Activated CD4-positive, alpha-beta T cell treated with anti-CD3 and anti-CD28 coated beads, Interleukin-2, amount 10 ng/mL, durations not matched to agents 7 days and 5 days (primary cell): ENCODE results near the gene ZDHHC3. TPM values are rescaled to one million over a fixed set of nuclear protein-coding genes. Genes with fewer than 3 reads are reported as not detected.

ENCODE experiments used
- CTCF ChIA-PET: fragments of 350-600 bp; sonication (Branson Sonifier 250); formaldehyde crosslinking; loops from one replicate; lab custom pipeline; 2021; ENCODE audit warnings: antibody characterized with exemption; lab: Charles Lee
- POLR2A ChIA-PET: fragments of 350-600 bp; sonication (Branson Sonifier 250); formaldehyde crosslinking; loops from one replicate; lab custom pipeline; 2021; ENCODE audit warnings: antibody characterized with exemption; lab: Charles Lee
- DNase-seq: peaks from one replicate; pipeline ENCODE4 v3.0.0-alpha.2; 2020
- H3K27ac Mint-ChIP-seq: one replicate; pipeline ENCODE4 v1.8.0; 2021; ENCODE audit warnings: mild to moderate bottlenecking, moderate library complexity, mixed read lengths
- H3K27me3 Mint-ChIP-seq: one replicate; pipeline ENCODE4 v1.8.0; 2021; ENCODE audit warnings: mixed read lengths
- H3K36me3 Mint-ChIP-seq: one replicate; pipeline ENCODE4 v1.8.0; 2021; ENCODE audit warnings: low read depth, mixed read lengths
- H3K4me1 Mint-ChIP-seq: one replicate; pipeline ENCODE4 v1.8.0; 2021; ENCODE audit warnings: mixed read lengths
- H3K4me3 Mint-ChIP-seq: one replicate; pipeline ENCODE4 v1.8.0; 2021; ENCODE audit warnings: mild to moderate bottlenecking, moderate library complexity, mixed read lengths
- H3K9me3 Mint-ChIP-seq: one replicate; pipeline ENCODE4 v1.8.0; 2021; ENCODE audit warnings: mixed read lengths
- total RNA-seq, 2 experiments: library from RNA; stranded (reverse); gene quantifications; one replicate each; pipeline ENCODE4 v1.2.3, GENCODE V29; 2021

ZDHHC3 gene
- 10 to 100 TPM; 47.5 to 50.7 TPM for total RNA-seq

GRCh38 chr3:44976002-44976815, at the start of gene ZDHHC3, which contains the start of gene EXOSC7:
Gene ZDHHC3, minus strand, starts transcription at chr3:44976174. Its CDS starts 16,738 bp downstream, at chr3:44959436.
Gene EXOSC7, plus strand, starts transcription at chr3:44976244. Its CDS starts 34 bp downstream, at chr3:44976278.
- Mint-ChIP-seq H3K4me1 (peaks cover 59% of the 10 kb centered on the region), H3K36me3 (peaks cover 11% of the 10 kb centered on the region), H3K4me3 (peak within 1 kb of the TSS; percentile 96), H3K27me3 (no peaks in the 10 kb centered on the region), H3K27ac (peak within 1 kb of the TSS; percentile 95), H3K9me3 (no peaks in the 10 kb centered on the region)
- ChIA-PET POLR2A (interaction anchor here (0.6 to 0.8 kb wide), 2 partner anchors 9 to 20 kb away, joined by 3 to 6 read pairs; no protein-coding TSS in a partner anchor), CTCF (interaction anchor here (0.5 to 1.7 kb wide), 8 partner anchors 16 to 290 kb away, joined by 3 to 5 read pairs (median 3); no protein-coding TSS in a partner anchor)
- DNase-seq = peak; percentile 89

GRCh38 chr3:45024542-45025255, 48.7 kb upstream of the ZDHHC3 start:
- H3K36me3 Mint-ChIP-seq = no peaks in the 10 kb centered on the region
- no peak for DNase-seq
- H3K27ac Mint-ChIP-seq = no peak overlapping the region
- no peak overlapping the region for H3K4me3 Mint-ChIP-seq
- POLR2A ChIA-PET = no interaction called here
- H3K27me3 Mint-ChIP-seq = peaks cover 4% of the 10 kb centered on the region
- CTCF ChIA-PET = no interaction called here
- no peaks in the 10 kb centered on the region for H3K9me3 Mint-ChIP-seq
- peaks cover 14% of the 10 kb centered on the region for H3K4me1 Mint-ChIP-seq

DNA sequence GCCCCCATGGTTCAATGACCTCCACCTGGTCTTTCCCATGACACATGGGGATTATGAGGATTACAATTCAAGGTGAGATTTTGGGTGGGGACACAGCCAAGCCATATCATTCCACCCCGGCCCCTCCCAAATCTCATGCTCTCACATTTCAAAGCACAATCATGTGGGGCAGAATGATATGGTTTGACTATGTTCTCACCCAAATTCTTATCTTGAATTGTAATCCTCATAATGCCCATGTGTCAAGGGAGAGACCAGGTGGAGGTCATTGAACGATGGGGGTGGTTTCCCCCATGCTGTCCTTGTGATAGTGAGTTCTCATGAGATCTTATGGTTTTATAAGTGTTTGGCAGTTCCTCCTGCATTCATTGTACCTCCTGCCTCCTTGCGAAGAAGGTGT, 47.7 kb upstream of the ZDHHC3 start:
- POLR2A ChIA-PET = no interaction called here
- CTCF ChIA-PET = no interaction called here
- no peak overlapping the region for H3K4me3 Mint-ChIP-seq
- no peak overlapping the region for H3K27ac Mint-ChIP-seq
- no peak for DNase-seq
- H3K9me3 Mint-ChIP-seq = no peaks in the 10 kb centered on the region
- H3K27me3 Mint-ChIP-seq = peaks cover 4% of the 10 kb centered on the region
- H3K4me1 Mint-ChIP-seq = peaks cover 14% of the 10 kb centered on the region
- H3K36me3 Mint-ChIP-seq = no peaks in the 10 kb centered on the region

DNA sequence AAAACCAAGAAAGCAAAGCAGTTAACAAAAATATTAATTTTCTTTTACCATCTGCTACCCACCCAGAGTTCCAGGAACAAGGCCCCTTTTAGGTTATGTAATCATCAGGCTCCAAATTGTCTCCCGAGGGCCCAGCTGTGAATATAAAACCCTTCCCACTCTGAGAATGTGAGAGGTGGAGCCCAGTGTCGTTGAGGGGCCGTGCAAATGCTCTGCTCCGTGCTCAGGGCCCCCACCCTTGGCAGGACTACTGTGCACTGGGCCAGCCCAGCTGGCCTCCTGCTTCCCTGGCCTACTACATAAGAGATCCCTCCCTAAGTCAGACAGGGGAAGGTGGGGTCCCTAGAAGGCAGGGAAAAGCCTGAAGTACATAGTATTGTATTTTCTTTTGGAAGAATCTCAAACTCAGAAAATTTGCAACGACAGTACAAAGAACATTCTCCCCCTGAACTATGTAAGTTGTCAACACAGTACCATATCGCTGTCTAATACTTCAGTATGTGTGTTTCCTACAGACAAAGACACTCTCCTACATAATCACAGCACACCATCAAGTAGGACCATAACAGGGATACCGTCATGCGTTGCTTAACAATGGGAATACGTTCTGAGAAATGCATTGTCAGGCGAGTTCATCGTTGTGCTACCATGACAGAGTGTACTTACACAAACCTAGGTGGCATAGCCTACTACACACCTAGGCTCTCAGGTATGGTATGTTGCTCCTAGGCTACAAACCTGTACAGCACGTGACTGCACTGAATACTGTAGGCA, 45.7 kb upstream of the ZDHHC3 start:
- DNase-seq = no peak
- POLR2A ChIA-PET = no interaction called here
- no peak overlapping the region for H3K27ac Mint-ChIP-seq
- no peaks in the 10 kb centered on the region for H3K9me3 Mint-ChIP-seq
- peaks cover 16% of the 10 kb centered on the region for H3K4me1 Mint-ChIP-seq
- H3K36me3 Mint-ChIP-seq = peaks cover 3% of the 10 kb centered on the region
- CTCF ChIA-PET = no interaction called here
- H3K27me3 Mint-ChIP-seq = no peaks in the 10 kb centered on the region
- H3K4me3 Mint-ChIP-seq = no peak overlapping the region

DNA sequence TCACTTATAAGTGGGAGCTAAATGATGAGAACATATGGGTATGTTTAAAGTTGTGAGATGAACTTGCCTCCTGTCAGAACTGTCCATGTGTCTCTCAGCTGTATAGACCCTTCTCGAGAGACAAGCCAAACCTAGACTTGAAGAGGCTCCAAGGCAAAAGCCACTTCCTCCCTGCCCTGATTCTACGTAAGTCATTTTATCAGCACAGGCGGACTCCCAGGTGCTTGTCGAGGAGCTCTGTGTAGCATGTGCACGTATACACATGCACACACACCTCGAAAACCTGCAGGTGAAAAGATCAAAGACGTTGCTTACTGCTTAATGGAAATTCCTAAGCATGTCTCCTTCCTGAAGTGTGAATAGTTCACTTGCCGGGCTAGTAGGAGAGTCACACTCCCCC, 44.6 kb upstream of the ZDHHC3 start:
- DNase-seq = peak; percentile 30
- Mint-ChIP-seq H3K27ac (peak overlapping the region; percentile 1), H3K4me1 (peaks cover 16% of the 10 kb centered on the region), H3K4me3 (no peak overlapping the region), H3K36me3 (peaks cover 3% of the 10 kb centered on the region), H3K9me3 (no peaks in the 10 kb centered on the region), H3K27me3 (no peaks in the 10 kb centered on the region)
- ChIA-PET CTCF (interaction anchor here (0.5 to 0.6 kb wide), 2 partner anchors 96 to 488 kb away, joined by 3 read pairs; no protein-coding TSS in a partner anchor), POLR2A (no interaction called here)

- H3K4me3 Mint-ChIP-seq = no peak overlapping the region
- peaks cover 9% of the 10 kb centered on the region for H3K36me3 Mint-ChIP-seq
- no peak for DNase-seq
- H3K27ac Mint-ChIP-seq = no peak overlapping the region
- H3K9me3 Mint-ChIP-seq = no peaks in the 10 kb centered on the region
- ChIA-PET POLR2A (no interaction called here), CTCF (no interaction called here)
- H3K4me1 Mint-ChIP-seq = peaks cover 16% of the 10 kb centered on the region
- H3K27me3 Mint-ChIP-seq = no peaks in the 10 kb centered on the region
Measured at GRCh38 chr3:45017821-45018220, 41.8 kb upstream of the ZDHHC3 start.

DNA sequence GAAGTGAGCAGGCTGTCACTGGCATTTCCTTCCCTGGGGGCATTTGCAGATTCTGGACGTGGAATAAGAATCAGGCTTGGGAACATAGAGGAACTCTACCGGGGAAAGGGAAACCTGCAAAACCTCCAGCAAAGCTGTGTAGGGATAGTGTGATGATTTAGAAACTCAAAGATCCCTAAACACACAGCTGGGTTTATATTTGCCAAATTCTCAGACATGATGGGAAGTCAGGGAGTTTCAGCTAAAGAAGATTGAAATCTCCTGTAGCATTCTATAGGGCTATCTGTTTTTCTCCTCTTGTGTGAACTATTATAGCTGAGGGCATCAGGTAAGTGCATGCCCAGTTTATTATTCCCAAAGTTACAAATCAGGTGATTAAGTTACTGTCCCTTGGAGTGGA, 40.9 kb upstream of the ZDHHC3 start:
- no peaks in the 10 kb centered on the region for H3K27me3 Mint-ChIP-seq
- CTCF ChIA-PET = interaction anchor here (0.7 kb wide), 1 partner anchor 20 kb away, joined by 3 read pairs; no protein-coding TSS in a partner anchor
- H3K9me3 Mint-ChIP-seq = no peaks in the 10 kb centered on the region
- no peak overlapping the region for H3K27ac Mint-ChIP-seq
- H3K4me1 Mint-ChIP-seq = peaks cover 18% of the 10 kb centered on the region
- POLR2A ChIA-PET = no interaction called here
- H3K36me3 Mint-ChIP-seq = peaks cover 15% of the 10 kb centered on the region
- H3K4me3 Mint-ChIP-seq = no peak overlapping the region
- no peak for DNase-seq

DNA sequence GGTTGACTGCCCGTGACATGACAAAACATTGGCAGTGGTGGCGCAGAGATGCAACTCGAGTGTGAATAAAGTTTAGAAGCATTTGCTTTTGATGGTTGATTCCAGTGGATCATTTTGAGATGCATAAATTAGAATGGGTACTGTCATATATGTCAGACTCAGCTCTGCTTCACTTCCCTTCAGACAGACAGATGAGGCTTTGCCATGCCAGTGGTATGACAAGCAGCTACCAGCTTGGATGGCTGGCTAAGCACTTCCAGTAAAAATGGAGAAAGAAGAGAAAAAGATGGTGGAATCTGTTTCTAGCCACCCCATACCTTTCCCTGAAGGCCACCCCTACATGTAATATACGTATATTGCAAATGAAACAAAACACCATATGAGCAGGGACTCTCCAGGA, 36.6 kb upstream of the ZDHHC3 start:
- no peak overlapping the region for H3K27ac Mint-ChIP-seq
- peaks cover 38% of the 10 kb centered on the region for H3K36me3 Mint-ChIP-seq
- CTCF ChIA-PET = interaction anchor here (1.1 kb wide), 1 partner anchor 10 kb away, joined by 4 read pairs; no protein-coding TSS in a partner anchor

DNA sequence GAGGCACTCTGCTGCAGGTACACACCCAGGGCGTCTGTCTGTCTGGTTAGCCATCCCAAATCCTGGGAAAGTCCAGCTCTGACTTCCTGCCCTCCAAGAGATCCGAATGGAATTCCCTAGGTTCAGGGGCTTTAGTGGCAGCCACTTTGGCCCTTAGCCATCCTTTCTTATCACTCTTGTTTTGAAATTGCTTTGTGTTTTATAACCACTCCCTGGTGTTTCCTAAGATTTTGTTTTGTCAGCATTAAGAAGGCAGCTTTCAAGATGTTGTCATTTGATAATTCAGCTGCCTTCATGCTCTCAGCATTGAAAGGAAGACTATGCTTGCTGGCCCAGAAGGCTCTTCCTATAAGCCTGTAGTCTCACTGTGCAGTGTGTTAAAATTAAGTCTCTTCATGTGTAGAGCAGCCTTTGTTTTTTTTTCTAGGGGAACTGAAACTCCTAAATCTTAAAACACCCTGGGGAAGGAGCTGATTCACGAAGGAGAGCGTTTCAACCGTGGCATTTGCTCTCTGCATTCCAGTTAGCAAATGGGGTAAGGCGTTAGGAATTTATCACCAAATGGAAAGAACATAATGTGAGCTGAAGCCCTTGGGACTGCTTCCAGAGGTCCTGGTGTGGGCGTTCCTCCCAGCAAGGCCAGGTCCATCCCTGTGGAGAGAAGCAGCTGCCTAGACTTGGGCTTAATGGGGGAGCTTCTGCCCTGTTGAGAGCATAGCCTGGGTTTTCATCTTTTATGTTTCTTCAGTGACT, 36.0 kb upstream of the ZDHHC3 start:
- Mint-ChIP-seq H3K27ac (peak overlapping the region; percentile 61), H3K4me3 (no peak overlapping the region), H3K9me3 (no peaks in the 10 kb centered on the region), H3K36me3 (peaks cover 42% of the 10 kb centered on the region), H3K27me3 (no peaks in the 10 kb centered on the region), H3K4me1 (peaks cover 12% of the 10 kb centered on the region)
- no peak for DNase-seq
- ChIA-PET POLR2A (no interaction called here), CTCF (interaction anchor here (0.6 to 1.1 kb wide), 2 partner anchors 11 to 48 kb away, joined by 3 to 4 read pairs; no protein-coding TSS in a partner anchor)

More for the DNA sequence above, 36.6 kb upstream of the ZDHHC3 start:
- H3K4me1 Mint-ChIP-seq = peaks cover 8% of the 10 kb centered on the region
- POLR2A ChIA-PET = no interaction called here
- H3K9me3 Mint-ChIP-seq = no peaks in the 10 kb centered on the region
- H3K4me3 Mint-ChIP-seq = no peak overlapping the region
- no peaks in the 10 kb centered on the region for H3K27me3 Mint-ChIP-seq
- no peak for DNase-seq

GRCh38 chr3:45010811-45011333, 34.9 kb upstream of the ZDHHC3 start:
- Mint-ChIP-seq H3K4me3 (no peak overlapping the region), H3K27me3 (no peaks in the 10 kb centered on the region), H3K4me1 (peaks cover 16% of the 10 kb centered on the region), H3K27ac (no peak overlapping the region), H3K36me3 (peaks cover 44% of the 10 kb centered on the region), H3K9me3 (no peaks in the 10 kb centered on the region)
- no peak for DNase-seq
- POLR2A ChIA-PET = no interaction called here
- CTCF ChIA-PET = no interaction called here

- Mint-ChIP-seq H3K27me3 (no peaks in the 10 kb centered on the region), H3K9me3 (peaks cover 5% of the 10 kb centered on the region), H3K36me3 (peaks cover 54% of the 10 kb centered on the region)
Measured at GRCh38 chr3:45009868-45010267, 33.9 kb upstream of the ZDHHC3 start.

More at GRCh38 chr3:45009868-45010267, 33.9 kb upstream of the ZDHHC3 start:
- Mint-ChIP-seq H3K27ac (no peak overlapping the region), H3K4me1 (peaks cover 26% of the 10 kb centered on the region), H3K4me3 (no peak overlapping the region)
- CTCF ChIA-PET = no interaction called here
- POLR2A ChIA-PET = no interaction called here
- DNase-seq = no peak
